K562 (cell line): ENCODE data around the gene PHF3. TPM values are rescaled to one million over a fixed set of nuclear protein-coding genes. Genes with fewer than 3 reads are reported as not detected.

Experiments
- ATAC-seq: fragments of 200-7000 bp; cut with Tn5 transposase; 3 replicates; pipeline ENCODE4 v1.9.1; 2020; ENCODE audit warnings: moderate library complexity
- BruUV-seq: library from RNA; stranded (reverse); fragments of 400-500 nt; replicated peaks from 2 replicates; lab custom pipeline; 2021; lab: Mats Ljungman, UMichigan
- CTCF ChIA-PET: fragments of 300-600 bp; formaldehyde crosslinking; extraction: SDS; loops from one replicate; lab custom pipeline; 2021; ENCODE audit warnings: low intra/inter-chr PET ratio; lab: Yijun Ruan, JAX
- POLR2A ChIA-PET: fragments of 300-600, 350-650 bp; sonication (Branson Sonifier 250); formaldehyde crosslinking; extraction: SDS; loops from one replicate; lab custom pipeline; 2021; ENCODE audit warnings: antibody characterized with exemption, inconsistent platforms; lab: Yijun Ruan, JAX
- DNase-seq, 4 experiments: peaks; one replicate each; pipeline versions ENCODE4 v3.0.0 to v3.0.0-alpha.2; 2011 to 2018; ENCODE audit warnings: low spot score in 3 of 4, mixed read lengths in 3 of 4; ENCODE audit errors: extremely low read depth in 1 of 4
- FAIRE-seq: peaks from 2 replicates; lab custom pipeline; 2011; peaks lifted over from hg19 to GRCh38; lab: Jason Lieb, UNC
- H2AFZ ChIP-seq: 2 replicates; pipeline ENCODE4 v1.6.0; 2011; ENCODE audit warnings: low read depth, low read length, control low read depth, inconsistent platforms
- H3K27ac ChIP-seq: fragments of 200-600 bp; 3 replicates; pipeline ENCODE4 v1.8.0; 2011; ENCODE audit warnings: low read depth, mild to moderate bottlenecking, control low read depth, inconsistent platforms, low read length, moderate library complexity, mixed read lengths; ENCODE audit errors: extremely low read depth
- H3K27me3 ChIP-seq, 2 experiments: fragments of 300-600 bp in 1 of 2; 2 replicates in 1 of 2; 3 replicates in 1 of 2; pipeline versions ENCODE4 v1.6.0 to v1.8.0; 2011; ENCODE audit warnings: inconsistent platforms in 2 of 2, low read length in 2 of 2, mild to moderate bottlenecking in 1 of 2, mixed read lengths in 1 of 2, moderate library complexity in 1 of 2; ENCODE audit not compliant: control insufficient read depth in 2 of 2, insufficient read depth in 2 of 2
- H3K36me3 ChIP-seq: fragments of 300-600 bp; 3 replicates; pipeline ENCODE4 v1.8.0; 2011; ENCODE audit warnings: mild to moderate bottlenecking, low read length, inconsistent platforms; ENCODE audit not compliant: control insufficient read depth, insufficient read depth
- H3K4me1 ChIP-seq, 2 experiments: fragments of 200-600 bp in 1 of 2; replicated peaks in 1 of 2; 2 replicates in 1 of 2; 3 replicates in 1 of 2; pipeline versions ENCODE4 v1.5.1 to v1.8.0; 2011; ENCODE audit warnings: inconsistent platforms in 2 of 2, low read length in 2 of 2, mild to moderate bottlenecking in 1 of 2, mixed read lengths in 1 of 2, moderate library complexity in 1 of 2; ENCODE audit not compliant: control insufficient read depth in 2 of 2, insufficient read depth in 2 of 2
- H3K4me2 ChIP-seq: 2 replicates; pipeline ENCODE4 v1.6.1; 2011; ENCODE audit warnings: low read length, control low read depth, inconsistent platforms, mixed read lengths; ENCODE audit not compliant: insufficient read depth
- H3K4me3 ChIP-seq: fragments of 200-600 bp; sonication (generic), shearing (Covaris generic); 2 replicates; pipeline ENCODE4 v1.5.1; 2016; ENCODE audit warnings: control low read depth, inconsistent platforms
- H3K79me2 ChIP-seq: fragments of 200-600 bp; 3 replicates; pipeline ENCODE4 v1.8.0; 2011; ENCODE audit warnings: low read length, inconsistent platforms; ENCODE audit not compliant: control insufficient read depth, insufficient read depth
- H3K9ac ChIP-seq, 2 experiments: 2 replicates each; pipeline versions ENCODE4 v1.6.0 to v1.6.1; 2011; ENCODE audit warnings: low read depth in 2 of 2, low read length in 2 of 2, control low read depth in 1 of 2, inconsistent platforms in 1 of 2, mild to moderate bottlenecking in 1 of 2, mixed read lengths in 1 of 2; ENCODE audit not compliant: insufficient read depth in 1 of 2
- H3K9me1 ChIP-seq: one replicate; pipeline ENCODE4 v1.6.0; 2011; ENCODE audit warnings: inconsistent platforms, mild to moderate bottlenecking, low read length, moderate library complexity; ENCODE audit not compliant: control insufficient read depth, insufficient read depth
- H3K9me3 ChIP-seq: replicated peaks from 2 replicates; pipeline ENCODE4 v1.5.1; 2011; ENCODE audit warnings: low read depth, low read length, inconsistent platforms; ENCODE audit not compliant: control insufficient read depth, insufficient read depth
- H4K20me1 ChIP-seq: replicated peaks from 2 replicates; pipeline ENCODE4 v1.6.1; 2011; ENCODE audit warnings: low read length, inconsistent platforms, mixed read lengths; ENCODE audit not compliant: control insufficient read depth, insufficient read depth
- CBFA2T2 ChIP-seq: fragments of 450-650 bp; conservative IDR thresholded peaks from 2 replicates; pipeline ENCODE4 v1.6.1; 2017; ENCODE audit warnings: mild to moderate bottlenecking
- CBX3 ChIP-seq, 2 experiments: IDR thresholded peaks; 1 replicate in 1 of 2; 2 replicates in 1 of 2; pipeline ENCODE4 v1.6.1; 2012; ENCODE audit warnings: inconsistent platforms in 2 of 2, low read length in 2 of 2, borderline replicate concordance in 1 of 2, control low read depth in 1 of 2
- FIP1L1 ChIP-seq: fragments of 200-400 bp; formaldehyde crosslinking; IDR thresholded peaks from 2 replicates; pipeline ENCODE4 v1.6.1; 2018; ENCODE audit warnings: mild to moderate bottlenecking, low read depth, low read length; ENCODE audit not compliant: poor library complexity, severe bottlenecking
- HMGN3 ChIP-seq: IDR thresholded peaks from 2 replicates; pipeline ENCODE4 v1.6.1; 2011; ENCODE audit warnings: borderline replicate concordance, low read depth, mild to moderate bottlenecking, mixed read lengths, low read length; ENCODE audit not compliant: insufficient read length; ENCODE audit errors: extremely low read depth
- KAT2B ChIP-seq: IDR thresholded peaks from one replicate; pipeline ENCODE4 v1.6.1; 2012; ENCODE audit warnings: low read depth, mild to moderate bottlenecking, control low read depth, inconsistent platforms, low read length, moderate library complexity
- KDM5B ChIP-seq: fragments of 200-600 bp; sonication (generic); IDR thresholded peaks from 2 replicates; pipeline ENCODE4 v1.6.1; 2012; ENCODE audit warnings: low read depth, mild to moderate bottlenecking, moderate library complexity, low read length, control low read depth, inconsistent platforms; ENCODE audit not compliant: insufficient replicate concordance
- MEIS2 ChIP-seq: fragments of 450-650 bp; IDR thresholded peaks from 2 replicates; pipeline ENCODE4 v1.6.1; 2014; ENCODE audit warnings: mild to moderate bottlenecking; ENCODE audit not compliant: partially characterized antibody
- POU5F1 ChIP-seq: fragments of 150-350 bp; IDR thresholded peaks from 2 replicates; pipeline ENCODE4 v1.6.1; 2014; ENCODE audit warnings: borderline replicate concordance, low read length, low read depth, mild to moderate bottlenecking; ENCODE audit not compliant: partially characterized antibody
- XRCC5 ChIP-seq: fragments of 200-400 bp; formaldehyde crosslinking; IDR thresholded peaks from 2 replicates; pipeline ENCODE4 v1.6.1; 2017; ENCODE audit warnings: low read depth, mild to moderate bottlenecking, low read length
- WGBS: fragments of 100-300 bp; shearing (Covaris generic); methylation state at CpG from one replicate; pipeline ENCODE4 v1.1.6; 2016; ENCODE audit warnings: low coverage, mixed read lengths; ENCODE audit not compliant: insufficient coverage; ENCODE audit errors: missing lambda C conversion rate; 5-methylcytosine and 5-hydroxymethylcytosine counted together
- in situ Hi-C: fragments of 300-500 bp; cut with MboI; formaldehyde crosslinking; loops from 4 replicates; pipeline ENCODE4 v1.15.0; 2018; ENCODE audit warnings: inconsistent platforms, mixed read lengths
- intact Hi-C: fragments of 100-400 bp; cut with micrococcal nuclease; formaldehyde crosslinking; loops from 2 replicates; pipeline ENCODE4 v1.14.2; 2022
- polyA plus RNA-seq, 8 experiments: library from polyadenylated mRNA; depleted of rRNA in 4 of 8; stranded (reverse) in 5 of 8; unstranded in 3 of 8; fragments of >200 nt; fragmentation: Nextera tagmentation in 2 of 8; fragmentation: Illumina TruSeq in 1 of 8; extraction: Ambion mirVana in 2 of 8; extraction: Trizol in 1 of 8; gene quantifications; 2 replicates each; pipeline versions ENCODE4 v1.2.1 to v1.2.3, GENCODE V29; 2011 to 2014; ENCODE audit warnings: inconsistent platforms in 1 of 8, missing spikeins in 1 of 8
- total RNA-seq, 7 experiments: library from RNA; depleted of rRNA in 6 of 7; stranded (reverse); fragments of >200 nt in 6 of 7; fragmentation: Illumina TruSeq in 2 of 7; extraction: Trizol in 2 of 7; gene quantifications; 2 replicates each; pipeline versions ENCODE4 v1.2.1 to v1.2.3, GENCODE V29; 2011 to 2021; ENCODE audit warnings: low replicate concordance in 1 of 7
- TF ChIP-seq, protein P1 (sequence below): fragments of 450-650 bp; formaldehyde crosslinking; IDR thresholded peaks from 2 replicates; pipeline ENCODE4 v1.4.0; 2022; ENCODE audit warnings: missing genetic modification characterization
- TF ChIP-seq, protein P2 (sequence below): fragments of 450-650 bp; formaldehyde crosslinking; IDR thresholded peaks from 2 replicates; pipeline ENCODE4 v1.4.0; 2020; ENCODE audit warnings: mild to moderate bottlenecking, moderate library complexity
- TF ChIP-seq, protein P3 (sequence below): fragments of 450-650 bp; IDR thresholded peaks from 2 replicates; pipeline ENCODE4 v1.6.1; 2016

The PHF3 gene
- total and polyA plus RNA-seq, 9 of the 15 experiments (the other 6 are each of a cell fraction or from before 2014, with no cell fraction given): 8.1 to 51.2 (median 30.9) TPM

- ChIA-PET CTCF (no interaction called here), POLR2A (no interaction called here)
Measured at GRCh38 chr6:63630466-63630865, 5.1 kb upstream of the PHF3 start.

DNA sequence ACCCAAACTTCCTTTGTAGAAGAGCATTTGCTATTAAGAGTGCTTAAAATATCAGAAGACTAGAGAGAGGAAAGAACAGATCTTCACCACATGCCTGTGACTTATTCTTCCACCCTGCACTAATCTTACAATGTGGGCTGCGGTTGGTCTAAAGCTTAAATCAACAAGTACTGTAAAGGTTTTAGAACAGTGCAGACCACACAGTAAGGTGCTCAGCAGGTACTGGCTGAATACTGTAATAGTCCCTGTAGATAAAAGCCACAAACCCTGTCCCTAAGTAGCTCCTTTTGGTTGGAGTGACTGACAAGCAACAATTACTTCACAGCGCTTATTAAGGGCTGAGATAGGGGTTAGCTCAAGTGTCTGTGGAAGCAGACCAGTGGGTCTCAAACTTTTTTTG is 972 bp upstream of the PHF3 start:
- peak in 2 of 4 experiments; percentile 17 to 44 for DNase-seq
- Histone ChIP-seq H3K4me2 (peak overlapping the region; percentile 81; the same call in 1 of the 2 replicates), H3K9me1 (no peaks in the 10 kb centered on the region), H3K27ac (no peak overlapping the region), H3K79me2 (peaks cover 40% of the 10 kb centered on the region), H4K20me1 (peaks cover 2% of the 10 kb centered on the region), H3K4me3 (no peak overlapping the region), H3K27me3 (no peaks in the 10 kb centered on the region), H3K4me1 (peaks cover 13 to 21% of the 10 kb centered on the region in 2 experiments; a peak in 3 of 5 replicates), H3K36me3 (no peaks in the 10 kb centered on the region), H3K9ac (peak overlapping the region in 1 of 2 experiments; percentile 89; a peak in 1 of 4 replicates), H2AFZ (peak overlapping the region; percentile 96), H3K9me3 (no peaks in the 10 kb centered on the region)
- 0 out of 3 replicates have a peak, but pooled peaks have one; percentile 1 for ATAC-seq
- 14% methylated on average over 2 of the region's 2 CpGs for WGBS
- CTCF ChIA-PET: no interaction called here
- intact Hi-C loops: loop anchor here (5.0 kb wide), 2 partner anchors 37 to 53 kb away; no protein-coding TSS in a partner anchor
- in situ Hi-C loops: no loop called here
- peak; percentile 54 for FAIRE-seq
- POLR2A ChIA-PET: interaction anchor here (0.6 to 2.2 kb wide), 5 partner anchors 11 to 50 kb away, joined by 3 to 13 read pairs (median 6); no protein-coding TSS in a partner anchor
- no TSS peak for BruUV-seq
- no peak for TF ChIP-seq FIP1L1
- TF ChIP-seq CBX3 (IDR thresholded peaks at IDR 0.05; ENCODE audit: borderline replicate concordance in 1 of 2, low read length in 2 of 2): no peak
- TF ChIP-seq CBFA2T2: no peak
- TF ChIP-seq, protein P1, sequence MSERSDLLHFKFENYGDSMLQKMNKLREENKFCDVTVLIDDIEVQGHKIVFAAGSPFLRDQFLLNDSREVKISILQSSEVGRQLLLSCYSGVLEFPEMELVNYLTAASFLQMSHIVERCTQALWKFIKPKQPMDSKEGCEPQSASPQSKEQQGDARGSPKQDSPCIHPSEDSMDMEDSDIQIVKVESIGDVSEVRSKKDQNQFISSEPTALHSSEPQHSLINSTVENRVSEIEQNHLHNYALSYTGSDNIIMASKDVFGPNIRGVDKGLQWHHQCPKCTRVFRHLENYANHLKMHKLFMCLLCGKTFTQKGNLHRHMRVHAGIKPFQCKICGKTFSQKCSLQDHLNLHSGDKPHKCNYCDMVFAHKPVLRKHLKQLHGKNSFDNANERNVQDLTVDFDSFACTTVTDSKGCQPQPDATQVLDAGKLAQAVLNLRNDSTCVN: no peak
- TF ChIP-seq, protein P2, sequence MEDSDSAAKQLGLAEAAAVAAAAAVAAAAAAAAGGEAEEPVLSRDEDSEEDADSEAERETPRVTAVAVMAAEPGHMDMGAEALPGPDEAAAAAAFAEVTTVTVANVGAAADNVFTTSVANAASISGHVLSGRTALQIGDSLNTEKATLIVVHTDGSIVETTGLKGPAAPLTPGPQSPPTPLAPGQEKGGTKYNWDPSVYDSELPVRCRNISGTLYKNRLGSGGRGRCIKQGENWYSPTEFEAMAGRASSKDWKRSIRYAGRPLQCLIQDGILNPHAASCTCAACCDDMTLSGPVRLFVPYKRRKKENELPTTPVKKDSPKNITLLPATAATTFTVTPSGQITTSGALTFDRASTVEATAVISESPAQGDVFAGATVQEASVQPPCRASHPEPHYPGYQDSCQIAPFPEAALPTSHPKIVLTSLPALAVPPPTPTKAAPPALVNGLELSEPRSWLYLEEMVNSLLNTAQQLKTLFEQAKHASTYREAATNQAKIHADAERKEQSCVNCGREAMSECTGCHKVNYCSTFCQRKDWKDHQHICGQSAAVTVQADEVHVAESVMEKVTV (CRISPR knock-in tag): 0 out of 2 replicates have a peak, but pooled peaks have one; percentile 4
- TF ChIP-seq, protein P3, sequence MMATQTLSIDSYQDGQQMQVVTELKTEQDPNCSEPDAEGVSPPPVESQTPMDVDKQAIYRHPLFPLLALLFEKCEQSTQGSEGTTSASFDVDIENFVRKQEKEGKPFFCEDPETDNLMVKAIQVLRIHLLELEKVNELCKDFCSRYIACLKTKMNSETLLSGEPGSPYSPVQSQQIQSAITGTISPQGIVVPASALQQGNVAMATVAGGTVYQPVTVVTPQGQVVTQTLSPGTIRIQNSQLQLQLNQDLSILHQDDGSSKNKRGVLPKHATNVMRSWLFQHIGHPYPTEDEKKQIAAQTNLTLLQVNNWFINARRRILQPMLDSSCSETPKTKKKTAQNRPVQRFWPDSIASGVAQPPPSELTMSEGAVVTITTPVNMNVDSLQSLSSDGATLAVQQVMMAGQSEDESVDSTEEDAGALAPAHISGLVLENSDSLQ: peak; percentile 72
- peak; percentile 30 for TF ChIP-seq MEIS2

More at GRCh38 chr6:63630466-63630865, 5.1 kb upstream of the PHF3 start:
- no peaks in the 10 kb centered on the region for H4K20me1 ChIP-seq
- in situ Hi-C loops (no loop called here), intact Hi-C loops (no loop called here)
- H3K27ac ChIP-seq: no peak overlapping the region
- BruUV-seq: no TSS peak
- ATAC-seq: no peak
- no peaks in the 10 kb centered on the region for H3K79me2 ChIP-seq
- H3K4me3 ChIP-seq: no peak overlapping the region
- no peak for DNase-seq
- no peak overlapping the region for H3K9ac ChIP-seq
- FAIRE-seq: no peak
- WGBS: 38% methylated on average over 1 of the region's 1 CpG
- no peaks in the 10 kb centered on the region for H3K36me3 ChIP-seq
- no peak for TF ChIP-seq KDM5B
- TF ChIP-seq POU5F1: no peak
- no peak for TF ChIP-seq HMGN3
- no peak for TF ChIP-seq XRCC5
- no peak for TF ChIP-seq KAT2B
- no peaks in the 10 kb centered on the region for H3K9me3 ChIP-seq
- peak overlapping the region; percentile 10 for H2AFZ ChIP-seq
- H3K4me2 ChIP-seq: no peak overlapping the region
- peaks cover 3 to 21% of the 10 kb centered on the region in 2 experiments; a peak in 3 of 5 replicates for H3K4me1 ChIP-seq
- no peaks in the 10 kb centered on the region for H3K27me3 ChIP-seq
- H3K9me1 ChIP-seq: no peaks in the 10 kb centered on the region
